Measurements from ENCODE around the gene AFG3L2.

DNA sequence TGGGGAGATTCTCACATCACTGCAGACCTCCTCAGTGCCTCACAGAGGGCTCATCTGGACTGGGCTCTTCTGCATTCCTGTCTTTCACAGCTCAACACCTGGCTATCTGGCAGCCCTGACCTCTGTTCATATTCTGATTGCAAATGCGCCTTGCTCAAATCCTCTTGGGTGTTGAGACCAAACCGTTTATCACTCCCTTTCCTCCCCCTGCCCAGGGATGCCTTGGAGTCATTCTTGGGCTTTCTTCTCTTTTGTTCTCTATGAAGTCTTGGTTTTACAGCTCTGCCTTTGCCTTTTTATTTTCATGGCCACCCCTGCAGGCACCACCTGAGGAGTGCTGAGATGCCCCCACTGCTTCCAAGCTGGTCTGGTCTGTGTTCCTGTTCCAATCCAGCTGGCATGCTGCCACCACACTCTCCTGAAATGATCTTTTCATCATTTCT is 42.6 kb downstream of the AFG3L2 start:
- TF ChIP-seq, protein P1, sequence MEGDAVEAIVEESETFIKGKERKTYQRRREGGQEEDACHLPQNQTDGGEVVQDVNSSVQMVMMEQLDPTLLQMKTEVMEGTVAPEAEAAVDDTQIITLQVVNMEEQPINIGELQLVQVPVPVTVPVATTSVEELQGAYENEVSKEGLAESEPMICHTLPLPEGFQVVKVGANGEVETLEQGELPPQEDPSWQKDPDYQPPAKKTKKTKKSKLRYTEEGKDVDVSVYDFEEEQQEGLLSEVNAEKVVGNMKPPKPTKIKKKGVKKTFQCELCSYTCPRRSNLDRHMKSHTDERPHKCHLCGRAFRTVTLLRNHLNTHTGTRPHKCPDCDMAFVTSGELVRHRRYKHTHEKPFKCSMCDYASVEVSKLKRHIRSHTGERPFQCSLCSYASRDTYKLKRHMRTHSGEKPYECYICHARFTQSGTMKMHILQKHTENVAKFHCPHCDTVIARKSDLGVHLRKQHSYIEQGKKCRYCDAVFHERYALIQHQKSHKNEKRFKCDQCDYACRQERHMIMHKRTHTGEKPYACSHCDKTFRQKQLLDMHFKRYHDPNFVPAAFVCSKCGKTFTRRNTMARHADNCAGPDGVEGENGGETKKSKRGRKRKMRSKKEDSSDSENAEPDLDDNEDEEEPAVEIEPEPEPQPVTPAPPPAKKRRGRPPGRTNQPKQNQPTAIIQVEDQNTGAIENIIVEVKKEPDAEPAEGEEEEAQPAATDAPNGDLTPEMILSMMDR (IDR thresholded peaks at IDR 0.05): no peak
- no peak for TF ChIP-seq POLR2A (IDR thresholded peaks at IDR 0.05)

Measured in right lobe of liver (tissue), 4 donors.